ENCODE results near the gene TGFBRAP1.

- no peak for TF ChIP-seq CTCF (conservative IDR thresholded peaks at IDR 0.05; ENCODE audit: low read depth, low read length)
- TF ChIP-seq EZH2 (IDR thresholded peaks at IDR 0.05; ENCODE audit: borderline replicate concordance, low read depth, low read length, poor library complexity, severe bottlenecking): no peak
These were observed 37.6 kb downstream of the TGFBRAP1 start for GRCh38 chr2:105291981-105292380.
